Central memory CD8-positive, alpha-beta T cell (primary cell): ENCODE data around the gene BSPRY.

Experiments used
- ATAC-seq: fragments of 150-1000 bp; cut with Tn5 transposase; replicated peaks from 2 replicates; pipeline ENCODE4 v1.10.0; 2022; ENCODE audit warnings: mild to moderate bottlenecking, moderate FRiP score, moderate number of reproducible peaks; ENCODE audit not compliant: poor library complexity, severe bottlenecking; ENCODE audit errors: extremely low read depth
- DNase-seq, 2 donors: peaks; one replicate each; pipeline ENCODE4 v3.0.0; 2021; ENCODE audit warnings: low spot score in 2 of 2
- H3K27ac Mint-ChIP-seq: one replicate; pipeline ENCODE4 v1.8.0; 2022; ENCODE audit warnings: low read depth, mild to moderate bottlenecking, moderate library complexity, mixed read lengths
- H3K27me3 Mint-ChIP-seq: one replicate; pipeline ENCODE4 v1.8.0; 2022; ENCODE audit warnings: mixed read lengths
- H3K36me3 Mint-ChIP-seq: one replicate; pipeline ENCODE4 v1.8.0; 2022; ENCODE audit warnings: mild to moderate bottlenecking, moderate library complexity, mixed read lengths; ENCODE audit not compliant: insufficient read depth
- H3K4me1 Mint-ChIP-seq: one replicate; pipeline ENCODE4 v1.8.0; 2022; ENCODE audit warnings: mixed read lengths
- H3K4me3 Mint-ChIP-seq: one replicate; pipeline ENCODE4 v1.8.0; 2022; ENCODE audit warnings: mild to moderate bottlenecking, moderate library complexity, mixed read lengths
- H3K9me3 Mint-ChIP-seq: one replicate; pipeline ENCODE4 v1.8.0; 2022; ENCODE audit warnings: mixed read lengths

BSPRY gene

GRCh38 chr9:113317777-113318176, 31.6 kb upstream of the BSPRY start:
- H3K27ac Mint-ChIP-seq: no peak overlapping the region
- H3K36me3 Mint-ChIP-seq: no peaks in the 10 kb centered on the region
- DNase-seq (no peak), ATAC-seq (no peak)
- no peaks in the 10 kb centered on the region for H3K4me1 Mint-ChIP-seq
- no peak overlapping the region for H3K4me3 Mint-ChIP-seq
- peaks cover 19% of the 10 kb centered on the region for H3K27me3 Mint-ChIP-seq
- H3K9me3 Mint-ChIP-seq: no peaks in the 10 kb centered on the region

GRCh38 chr9:113319054-113319453, 30.3 kb upstream of the BSPRY start:
- no peaks in the 10 kb centered on the region for H3K9me3 Mint-ChIP-seq
- no peaks in the 10 kb centered on the region for H3K4me1 Mint-ChIP-seq
- no peak for ATAC-seq
- no peak overlapping the region for H3K4me3 Mint-ChIP-seq
- H3K36me3 Mint-ChIP-seq: no peaks in the 10 kb centered on the region
- H3K27me3 Mint-ChIP-seq: peaks cover 19% of the 10 kb centered on the region
- H3K27ac Mint-ChIP-seq: no peak overlapping the region
- no peak for DNase-seq

- Mint-ChIP-seq H3K27ac (peak overlapping the region; percentile 63), H3K4me1 (no peaks in the 10 kb centered on the region)
These were observed 29.3 kb upstream of the BSPRY start for GRCh38 chr9:113320051-113320450.

GRCh38 chr9:113322671-113323070, 26.7 kb upstream of the BSPRY start:
- DNase-seq: no peak
- no peak for ATAC-seq
- no peaks in the 10 kb centered on the region for H3K36me3 Mint-ChIP-seq
- no peak overlapping the region for H3K27ac Mint-ChIP-seq
- H3K9me3 Mint-ChIP-seq: no peaks in the 10 kb centered on the region
- H3K4me1 Mint-ChIP-seq: no peaks in the 10 kb centered on the region
- H3K27me3 Mint-ChIP-seq: no peaks in the 10 kb centered on the region
- H3K4me3 Mint-ChIP-seq: no peak overlapping the region

More at GRCh38 chr9:113320051-113320450, 29.3 kb upstream of the BSPRY start:
- Mint-ChIP-seq H3K9me3 (no peaks in the 10 kb centered on the region), H3K36me3 (no peaks in the 10 kb centered on the region), H3K4me3 (no peak overlapping the region), H3K27me3 (peaks cover 14% of the 10 kb centered on the region)
- ATAC-seq (no peak), DNase-seq (no peak)

GRCh38 chr9:113326230-113326629, 23.1 kb upstream of the BSPRY start:
- Mint-ChIP-seq H3K9me3 (no peaks in the 10 kb centered on the region), H3K4me3 (no peak overlapping the region), H3K36me3 (no peaks in the 10 kb centered on the region), H3K27ac (no peak overlapping the region), H3K27me3 (no peaks in the 10 kb centered on the region), H3K4me1 (no peaks in the 10 kb centered on the region)
- ATAC-seq: no peak
- no peak for DNase-seq

- Mint-ChIP-seq H3K27me3 (no peaks in the 10 kb centered on the region), H3K36me3 (no peaks in the 10 kb centered on the region), H3K9me3 (no peaks in the 10 kb centered on the region), H3K27ac (no peak overlapping the region), H3K4me1 (no peaks in the 10 kb centered on the region), H3K4me3 (no peak overlapping the region)
- DNase-seq: no peak
- no peak for ATAC-seq
These were observed 21.1 kb upstream of the BSPRY start for GRCh38 chr9:113328045-113328782.

GRCh38 chr9:113331780-113332179, 17.6 kb upstream of the BSPRY start:
- Mint-ChIP-seq H3K36me3 (no peaks in the 10 kb centered on the region), H3K4me1 (no peaks in the 10 kb centered on the region), H3K4me3 (no peak overlapping the region), H3K27ac (no peak overlapping the region), H3K9me3 (no peaks in the 10 kb centered on the region), H3K27me3 (no peaks in the 10 kb centered on the region)
- DNase-seq (no peak), ATAC-seq (no peak)

- Mint-ChIP-seq H3K36me3 (peaks cover 3% of the 10 kb centered on the region), H3K4me1 (peaks cover 12% of the 10 kb centered on the region), H3K9me3 (no peaks in the 10 kb centered on the region), H3K27ac (no peak overlapping the region), H3K27me3 (peaks cover 10% of the 10 kb centered on the region), H3K4me3 (no peak overlapping the region)
- DNase-seq (no peak), ATAC-seq (no peak)
These were observed 11.6 kb upstream of the BSPRY start for GRCh38 chr9:113337714-113338113.

GRCh38 chr9:113340011-113340699, 9.2 kb upstream of the BSPRY start, which contains the start of gene WDR31:
WDR31 (minus strand) TSS chr9:113340275; CDS start chr9:113332022, 8,253 bp downstream.
- ATAC-seq (peak; percentile 91), DNase-seq (peak; percentile 60 to 66)
- Mint-ChIP-seq H3K27me3 (peaks cover 10% of the 10 kb centered on the region), H3K27ac (peak within 1 kb of the TSS; percentile 20), H3K9me3 (no peaks in the 10 kb centered on the region), H3K36me3 (peaks cover 3% of the 10 kb centered on the region), H3K4me3 (peak within 1 kb of the TSS; percentile 77), H3K4me1 (peaks cover 12% of the 10 kb centered on the region)

- ATAC-seq: no peak
- Mint-ChIP-seq H3K36me3 (peaks cover 3% of the 10 kb centered on the region), H3K4me1 (peaks cover 12% of the 10 kb centered on the region), H3K9me3 (no peaks in the 10 kb centered on the region), H3K27me3 (peaks cover 10% of the 10 kb centered on the region), H3K4me3 (peak overlapping the region; percentile 23), H3K27ac (no peak overlapping the region)
- no peak for DNase-seq
These were observed 7.5 kb upstream of the BSPRY start for GRCh38 chr9:113341712-113342410.

GRCh38 chr9:113343732-113344231, 5.6 kb upstream of the BSPRY start:
- peaks cover 17% of the 10 kb centered on the region for H3K27me3 Mint-ChIP-seq
- no peaks in the 10 kb centered on the region for H3K9me3 Mint-ChIP-seq
- DNase-seq (no peak), ATAC-seq (no peak)
- H3K4me1 Mint-ChIP-seq: peaks cover 12% of the 10 kb centered on the region
- no peak overlapping the region for H3K4me3 Mint-ChIP-seq
- H3K36me3 Mint-ChIP-seq: peaks cover 3% of the 10 kb centered on the region
- no peak overlapping the region for H3K27ac Mint-ChIP-seq

GRCh38 chr9:113345190-113345589, 4.2 kb upstream of the BSPRY start:
- DNase-seq: no peak
- no peak overlapping the region for H3K27ac Mint-ChIP-seq
- peaks cover 13% of the 10 kb centered on the region for H3K27me3 Mint-ChIP-seq
- peaks cover 4% of the 10 kb centered on the region for H3K36me3 Mint-ChIP-seq
- peaks cover 11% of the 10 kb centered on the region for H3K4me1 Mint-ChIP-seq
- no peak for ATAC-seq
- no peak overlapping the region for H3K4me3 Mint-ChIP-seq
- no peaks in the 10 kb centered on the region for H3K9me3 Mint-ChIP-seq
